OCI-LY1 (cell line): ENCODE results near the gene MTF2.

Experiments
- H2AFZ ChIP-seq: fragments of 200-600 bp; sonication (generic), shearing (Covaris generic); 2 replicates; pipeline ENCODE4 v1.6.0; 2014; ENCODE audit warnings: antibody characterized with exemption, mild to moderate bottlenecking, low read length
- H3F3A ChIP-seq: fragments of 200-600 bp; sonication (generic), shearing (Covaris generic); 2 replicates; pipeline ENCODE4 v1.6.0; 2014; ENCODE audit warnings: mild to moderate bottlenecking, antibody characterized with exemption, low read length, moderate library complexity; ENCODE audit not compliant: insufficient read depth
- H3K27ac ChIP-seq: fragments of 200-600 bp; sonication (generic); 2 replicates; pipeline ENCODE4 v1.5.1; 2014; ENCODE audit warnings: low read length, mixed run types, mild to moderate bottlenecking, low read depth; ENCODE audit not compliant: poor library complexity, severe bottlenecking
- H3K27me3 ChIP-seq: fragments of 200-600 bp; sonication (generic); 2 replicates; pipeline ENCODE4 v1.6.0; 2014; ENCODE audit warnings: antibody characterized with exemption, mild to moderate bottlenecking, low read length, moderate library complexity; ENCODE audit not compliant: insufficient read depth
- H3K36me3 ChIP-seq: fragments of 200-600 bp; sonication (generic); 2 replicates; pipeline ENCODE4 v1.6.1; 2014; ENCODE audit warnings: mild to moderate bottlenecking, antibody characterized with exemption, low read length, moderate library complexity, mixed read lengths; ENCODE audit not compliant: insufficient read depth
- H3K4me1 ChIP-seq: fragments of 200-600 bp; sonication (generic); 2 replicates; pipeline ENCODE4 v1.5.1; 2014; ENCODE audit warnings: mild to moderate bottlenecking, low read length, moderate library complexity; ENCODE audit not compliant: insufficient read depth, severe bottlenecking
- H3K4me2 ChIP-seq: fragments of 200-600 bp; sonication (generic), shearing (Covaris generic); 2 replicates; pipeline ENCODE4 v1.6.1; 2014; ENCODE audit warnings: low read length
- H3K4me3 ChIP-seq: fragments of 200-600 bp; sonication (generic); 2 replicates; pipeline ENCODE4 v1.5.1; 2014; ENCODE audit warnings: low read length, low read depth, mild to moderate bottlenecking, mixed read lengths; ENCODE audit not compliant: poor library complexity, severe bottlenecking
- H3K79me2 ChIP-seq: fragments of 200-600 bp; shearing (Covaris generic); 2 replicates; pipeline ENCODE4 v1.6.1; 2016; ENCODE audit warnings: mixed run types, low read length, mixed read lengths; ENCODE audit not compliant: insufficient read depth
- H3K9ac ChIP-seq: fragments of 200-600 bp; sonication (generic), shearing (Covaris generic); 2 replicates; pipeline ENCODE4 v1.6.1; 2014; ENCODE audit warnings: mild to moderate bottlenecking, low read length, mixed read lengths
- H3K9me2 ChIP-seq: fragments of 200-600 bp; sonication (generic), shearing (Covaris generic); 2 replicates; pipeline ENCODE4 v1.6.1; 2014; ENCODE audit warnings: low read depth, mild to moderate bottlenecking, low read length, mixed read lengths
- H3K9me3 ChIP-seq: fragments of 200-600 bp; shearing (Covaris generic); 2 replicates; pipeline ENCODE4 v1.6.1; 2014; ENCODE audit warnings: low read length, mixed read lengths
- H4K20me1 ChIP-seq: fragments of 200-600 bp; sonication (generic), shearing (Covaris generic); 2 replicates; pipeline ENCODE4 v1.6.0; 2016; ENCODE audit warnings: mild to moderate bottlenecking, low read length; ENCODE audit not compliant: insufficient read depth
- CTCF ChIP-seq: fragments of 200-600 bp; sonication (generic), shearing (Covaris generic); IDR thresholded peaks from 2 replicates; pipeline ENCODE4 v1.5.1; 2017; ENCODE audit warnings: mild to moderate bottlenecking, antibody characterized with exemption, low read length, moderate library complexity, mixed read lengths
- EZH2 ChIP-seq: fragments of 200-600 bp; sonication (generic), shearing (Covaris generic); IDR thresholded peaks from 2 replicates; pipeline ENCODE4 v1.8.0; 2017; ENCODE audit warnings: borderline replicate concordance, mixed run types, mild to moderate bottlenecking, antibody characterized with exemption, low read length, moderate library complexity, mixed read lengths

MTF2 gene

GRCh38 chr1:93124556-93125355 lies 45.7 kb downstream of the MTF2 start:
- no peaks in the 10 kb centered on the region for H4K20me1 ChIP-seq
- no peaks in the 10 kb centered on the region for H3K9me3 ChIP-seq
- H3K79me2 ChIP-seq, result 0 out of 2 replicates have a peak, but pooled peaks cover 7% of the 10 kb centered on the region
- H3K27me3 ChIP-seq, result no peaks in the 10 kb centered on the region
- no peak overlapping the region for H3K9ac ChIP-seq
- no peak for TF ChIP-seq EZH2
- TF ChIP-seq CTCF, result no peak
- H3K4me2 ChIP-seq, result no peak overlapping the region
- no peaks in the 10 kb centered on the region for H3K9me2 ChIP-seq
- no peak overlapping the region for H3K4me3 ChIP-seq
- no peak overlapping the region for H2AFZ ChIP-seq
- H3K36me3 ChIP-seq, result peaks cover 86% of the 10 kb centered on the region
- no peaks in the 10 kb centered on the region for H3K4me1 ChIP-seq
- H3F3A ChIP-seq, result no peaks in the 10 kb centered on the region
- H3K27ac ChIP-seq, result no peak overlapping the region

DNA sequence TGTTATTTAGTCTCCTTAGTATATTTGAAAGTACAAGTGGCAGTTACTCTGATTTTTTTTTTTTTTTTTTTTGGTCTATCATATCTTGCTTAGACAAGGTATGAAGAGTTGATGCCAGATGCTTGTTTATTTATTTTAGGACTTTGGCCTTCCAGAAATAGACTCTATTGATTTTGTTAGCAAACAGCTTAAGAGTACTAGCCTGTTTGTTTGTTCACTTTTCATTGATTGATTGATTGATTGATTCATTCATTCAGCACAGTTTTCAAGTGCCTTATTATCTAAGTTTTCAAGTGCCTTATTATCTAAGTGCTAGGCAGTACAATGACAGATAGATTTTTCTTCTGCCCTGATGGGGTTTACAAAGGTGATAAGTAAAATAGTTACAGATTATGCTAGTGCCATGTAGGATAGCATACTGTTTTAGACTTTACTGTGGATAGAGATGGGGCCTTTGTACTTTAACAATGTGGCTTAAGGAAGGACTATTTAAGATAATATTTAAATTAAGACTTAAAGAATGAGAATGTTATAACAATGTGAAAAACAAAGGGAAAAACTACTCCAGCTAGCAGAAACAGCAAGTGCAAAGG lies 50.5 kb downstream of the MTF2 start:
- H3K9me2 ChIP-seq, result no peaks in the 10 kb centered on the region
- peaks cover 92% of the 10 kb centered on the region for H3K36me3 ChIP-seq
- H4K20me1 ChIP-seq, result no peaks in the 10 kb centered on the region
- no peaks in the 10 kb centered on the region for H3K9me3 ChIP-seq
- H3F3A ChIP-seq, result no peaks in the 10 kb centered on the region
- H3K4me1 ChIP-seq, result no peaks in the 10 kb centered on the region
- H3K9ac ChIP-seq, result no peak overlapping the region
- no peak overlapping the region for H2AFZ ChIP-seq
- TF ChIP-seq EZH2 (no peak), CTCF (no peak)
- H3K4me3 ChIP-seq, result no peak overlapping the region
- no peak overlapping the region for H3K27ac ChIP-seq
- no peaks in the 10 kb centered on the region for H3K27me3 ChIP-seq
- H3K79me2 ChIP-seq, result 0 out of 2 replicates have a peak, but pooled peaks cover 3% of the 10 kb centered on the region
- no peak overlapping the region for H3K4me2 ChIP-seq

- Histone ChIP-seq H3K4me3 (no peak overlapping the region), H3K4me2 (no peak overlapping the region), H3K9me2 (no peaks in the 10 kb centered on the region), H3K79me2 (no peaks in the 10 kb centered on the region), H2AFZ (no peak overlapping the region), H3K27me3 (no peaks in the 10 kb centered on the region), H3K27ac (no peak overlapping the region), H3F3A (no peaks in the 10 kb centered on the region), H3K9me3 (no peaks in the 10 kb centered on the region), H3K36me3 (peaks cover 95% of the 10 kb centered on the region), H4K20me1 (no peaks in the 10 kb centered on the region), H3K9ac (no peak overlapping the region), H3K4me1 (no peaks in the 10 kb centered on the region)
- TF ChIP-seq CTCF (no peak), EZH2 (no peak)
Observed at GRCh38 chr1:93132638-93133037, 53.6 kb downstream of the MTF2 start.
